Measurements from ENCODE around the gene EIF4G1. TPM values are rescaled to one million over a fixed set of nuclear protein-coding genes. Genes with fewer than 3 reads are reported as not detected.

Gene EIF4G1
- total and polyA plus RNA-seq, 2 experiments from 2014 or later = 227 to 552 TPM

- no peak for TF ChIP-seq ZNF462 (CRISPR knock-in tag; IDR thresholded peaks at IDR 0.05)
- TF ChIP-seq POLR2AphosphoS5 (IDR thresholded peaks at IDR 0.05; ENCODE audit: low read depth) = no peak
- no peak for TF ChIP-seq EZH2 (IDR thresholded peaks at IDR 0.05; ENCODE audit: low read depth, unreplicated experiment)
- TF ChIP-seq ETS1 (IDR thresholded peaks at IDR 0.05) = no peak
- no peak for TF ChIP-seq ZNF114 (CRISPR knock-in tag; IDR thresholded peaks at IDR 0.05)
- no peak for TF ChIP-seq CTCF (conservative IDR thresholded peaks at IDR 0.05; ENCODE audit: low read depth in 2 of 2)
- TF ChIP-seq NANOG (IDR thresholded peaks at IDR 0.05; ENCODE audit: borderline replicate concordance) = no peak
Observed at GRCh38 chr3:184325269-184325668, 10.9 kb downstream of the EIF4G1 start (continued).
